HG02870 (cell line): Measurements from ENCODE around the gene PTGER2.

Experiments used
- ATAC-seq: cut with Tn5 transposase; IDR thresholded peaks from one replicate; pipeline ENCODE4 v1.9.1; 2021; ENCODE audit warnings: mild to moderate bottlenecking, moderate library complexity; ENCODE audit not compliant: unreplicated experiment

The PTGER2 gene, protein sequence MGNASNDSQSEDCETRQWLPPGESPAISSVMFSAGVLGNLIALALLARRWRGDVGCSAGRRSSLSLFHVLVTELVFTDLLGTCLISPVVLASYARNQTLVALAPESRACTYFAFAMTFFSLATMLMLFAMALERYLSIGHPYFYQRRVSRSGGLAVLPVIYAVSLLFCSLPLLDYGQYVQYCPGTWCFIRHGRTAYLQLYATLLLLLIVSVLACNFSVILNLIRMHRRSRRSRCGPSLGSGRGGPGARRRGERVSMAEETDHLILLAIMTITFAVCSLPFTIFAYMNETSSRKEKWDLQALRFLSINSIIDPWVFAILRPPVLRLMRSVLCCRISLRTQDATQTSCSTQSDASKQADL

DNA sequence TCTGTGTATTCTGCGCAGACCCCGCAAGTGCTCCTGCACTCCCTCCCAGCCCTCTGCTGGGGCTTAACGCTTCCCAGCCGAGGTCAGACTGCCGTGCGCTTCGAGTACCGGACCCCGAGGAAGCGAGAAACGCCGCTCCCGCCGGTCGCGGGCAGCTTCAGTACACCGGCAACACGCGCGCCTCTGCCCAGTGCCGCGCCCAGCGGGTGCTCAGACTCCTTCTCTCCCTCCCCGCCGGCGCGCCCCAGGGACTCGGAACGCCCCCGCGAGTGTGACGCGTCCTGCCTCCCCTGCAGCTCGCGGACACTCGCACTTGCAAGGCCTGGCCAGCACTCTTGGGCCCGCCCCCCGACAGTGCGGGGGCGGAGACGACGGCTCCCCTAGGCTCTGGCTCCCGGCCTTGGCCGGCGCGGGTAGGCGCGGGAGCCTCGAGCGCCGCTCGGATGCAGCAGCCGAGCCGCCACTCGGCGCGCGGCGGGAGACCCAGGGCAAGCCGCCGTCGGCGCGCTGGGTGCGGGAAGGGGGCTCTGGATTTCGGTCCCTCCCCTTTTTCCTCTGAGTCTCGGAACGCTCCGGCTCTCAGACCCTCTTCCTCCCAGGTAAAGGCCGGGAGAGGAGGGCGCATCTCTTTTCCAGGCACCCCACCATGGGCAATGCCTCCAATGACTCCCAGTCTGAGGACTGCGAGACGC is at the start of gene PTGER2:
TSS of gene PTGER2 (plus strand) at position 410 of the 692 bp plus-strand sequence. CDS start at position 647, 237 bp downstream.
- no peak for ATAC-seq

- ATAC-seq = peak; percentile 61
Observed at GRCh38 chr14:52265253-52265652, 48.9 kb upstream of the PTGER2 start.

DNA sequence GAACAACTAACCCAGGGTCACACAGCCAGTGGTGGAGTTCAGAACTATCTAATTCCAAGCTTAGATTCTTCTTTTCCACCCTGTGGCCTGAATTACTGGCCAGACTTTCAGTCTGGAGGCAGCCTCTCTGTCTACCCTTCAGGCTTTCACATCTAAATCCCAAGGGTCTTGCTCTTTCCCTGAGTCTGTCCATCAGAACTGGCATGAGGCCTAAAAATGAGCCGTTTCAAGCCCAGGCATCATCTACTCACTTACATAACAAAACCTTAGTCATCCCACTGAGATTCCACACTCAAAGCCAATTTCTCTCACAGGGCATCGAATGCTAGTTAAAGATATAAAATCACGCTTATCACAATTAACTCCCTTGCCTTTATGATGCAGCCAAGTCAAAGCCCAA is 47.9 kb upstream of the PTGER2 start:
- ATAC-seq = no peak

DNA sequence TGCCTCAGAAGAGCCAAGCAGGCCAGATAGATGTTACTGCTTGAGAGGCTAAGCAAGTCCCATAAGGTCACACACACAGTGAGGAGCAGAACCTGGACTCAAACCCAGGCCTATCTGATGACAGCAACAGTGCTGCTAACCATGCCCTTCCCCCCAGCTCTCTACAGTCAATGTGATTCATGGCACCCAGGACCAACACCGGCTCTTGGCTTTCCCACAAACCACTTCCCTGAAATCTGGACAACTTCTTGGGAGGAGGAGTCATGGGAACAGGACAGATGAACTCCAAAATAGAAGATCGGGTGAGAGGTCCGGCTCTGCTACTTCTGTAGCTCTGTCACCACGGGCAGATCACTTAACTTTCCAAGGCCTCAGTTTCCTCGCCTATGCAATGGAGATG is 47.3 kb upstream of the PTGER2 start:
- ATAC-seq = no peak

GRCh38 chr14:52267501-52268278 is 46.4 kb upstream of the PTGER2 start, which contains the start of gene PTGDR:
TSS of gene PTGDR (plus strand) at chr14:52267698. CDS start at chr14:52267815, 117 bp downstream.
- no peak for ATAC-seq

DNA sequence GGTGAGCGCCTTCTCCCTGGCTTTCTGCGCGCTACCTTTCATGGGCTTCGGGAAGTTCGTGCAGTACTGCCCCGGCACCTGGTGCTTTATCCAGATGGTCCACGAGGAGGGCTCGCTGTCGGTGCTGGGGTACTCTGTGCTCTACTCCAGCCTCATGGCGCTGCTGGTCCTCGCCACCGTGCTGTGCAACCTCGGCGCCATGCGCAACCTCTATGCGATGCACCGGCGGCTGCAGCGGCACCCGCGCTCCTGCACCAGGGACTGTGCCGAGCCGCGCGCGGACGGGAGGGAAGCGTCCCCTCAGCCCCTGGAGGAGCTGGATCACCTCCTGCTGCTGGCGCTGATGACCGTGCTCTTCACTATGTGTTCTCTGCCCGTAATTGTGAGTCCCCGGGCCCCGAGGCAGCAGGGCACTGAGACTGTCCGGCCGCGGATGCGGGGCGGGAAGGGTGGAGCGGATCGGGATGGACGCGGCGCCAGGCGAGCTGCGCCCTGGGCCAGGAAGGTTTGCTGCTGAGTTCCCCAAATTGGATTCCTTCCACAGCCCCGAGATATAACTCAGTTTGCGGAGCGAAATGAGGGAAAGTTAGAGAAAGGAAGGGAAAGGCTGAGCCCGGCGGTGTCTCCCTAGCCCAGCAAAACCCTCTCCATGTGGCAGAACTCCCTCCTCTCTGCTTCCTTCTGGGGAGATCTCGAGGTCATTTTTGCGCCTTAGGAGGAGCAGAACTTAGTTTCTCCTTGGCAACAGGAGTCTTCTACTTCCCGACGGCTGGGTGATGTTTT is 45.6 kb upstream of the PTGER2 start:
- no peak for ATAC-seq

GRCh38 chr14:52269100-52269499 is 45.0 kb upstream of the PTGER2 start:
- no peak for ATAC-seq

DNA sequence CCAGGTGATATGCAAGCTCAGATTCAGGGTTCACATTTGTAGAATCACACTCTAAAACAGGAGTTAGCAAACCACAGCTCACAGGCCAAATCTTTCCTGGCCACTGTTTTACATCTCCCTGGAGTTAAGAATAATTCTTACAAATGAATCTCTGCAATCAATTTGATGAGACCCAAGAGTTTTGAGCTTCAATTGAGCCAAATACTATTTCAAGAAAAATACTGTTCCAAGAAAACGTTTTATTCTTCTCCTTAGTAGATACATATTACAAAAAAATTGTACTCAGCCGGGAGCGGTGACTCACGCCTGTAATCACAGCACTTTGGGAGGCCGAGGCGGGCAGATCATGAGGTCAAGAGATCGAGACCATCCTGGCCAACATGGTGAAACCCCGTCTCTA is 44.1 kb upstream of the PTGER2 start:
- ATAC-seq = no peak

DNA sequence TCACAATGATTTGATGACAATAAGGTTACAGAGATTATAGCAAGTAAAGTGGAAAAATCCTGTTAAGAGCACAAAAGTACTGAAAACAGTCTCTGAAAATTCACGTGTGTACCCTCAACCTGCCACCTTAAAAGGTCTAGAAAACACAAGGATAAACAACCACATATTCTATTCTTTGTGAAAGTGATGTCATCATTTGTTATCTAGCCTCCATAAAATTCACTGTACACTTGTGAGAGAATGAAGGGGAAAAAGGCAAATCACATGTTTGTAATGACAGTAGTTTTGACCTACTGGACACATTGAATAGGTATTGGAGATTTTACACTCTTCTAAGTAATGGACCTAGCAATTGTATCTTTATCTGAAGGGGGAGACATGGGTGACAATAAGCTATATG is 42.6 kb upstream of the PTGER2 start:
- ATAC-seq = no peak

DNA sequence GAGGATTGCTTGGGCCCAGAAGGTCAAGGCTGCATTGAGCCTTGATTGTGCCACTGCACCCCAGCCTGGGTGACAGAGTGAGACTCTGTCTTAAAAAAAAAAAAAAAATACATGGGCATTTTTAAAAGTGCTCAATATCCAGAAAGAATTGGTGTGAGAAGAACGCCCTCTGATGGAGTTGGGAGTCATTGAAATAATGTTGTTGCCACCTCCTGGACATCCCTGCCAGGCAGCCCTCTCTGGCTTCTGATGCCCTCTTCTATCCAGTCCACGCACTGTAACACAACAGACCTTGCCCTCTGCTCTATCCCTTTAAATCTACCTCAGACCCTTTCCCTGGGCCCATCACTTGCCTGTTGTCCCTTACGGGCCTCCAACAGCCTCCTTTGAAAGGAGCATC is 41.7 kb upstream of the PTGER2 start:
- ATAC-seq = no peak

- ATAC-seq = no peak
Observed at GRCh38 chr14:52275372-52275771, 38.7 kb upstream of the PTGER2 start.

DNA sequence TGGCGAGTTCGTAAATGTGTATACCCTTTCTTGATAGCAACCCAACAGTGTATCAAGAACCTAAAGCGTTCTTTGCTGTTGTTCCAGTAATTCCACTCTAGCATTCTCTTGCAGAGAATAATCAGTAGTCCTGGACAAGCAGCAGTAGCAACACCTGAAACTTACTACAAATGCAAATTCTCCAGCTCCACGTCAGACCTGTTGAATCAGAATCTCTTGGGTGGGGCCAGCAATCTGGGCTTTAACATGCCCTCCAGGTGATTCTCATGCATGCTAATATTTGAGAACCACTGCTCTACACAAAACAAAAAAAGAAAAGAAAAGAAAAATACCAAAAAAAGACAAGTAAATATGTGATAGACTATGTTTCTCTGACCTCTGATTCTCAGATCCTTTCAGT is 36.6 kb upstream of the PTGER2 start:
- no peak for ATAC-seq

DNA sequence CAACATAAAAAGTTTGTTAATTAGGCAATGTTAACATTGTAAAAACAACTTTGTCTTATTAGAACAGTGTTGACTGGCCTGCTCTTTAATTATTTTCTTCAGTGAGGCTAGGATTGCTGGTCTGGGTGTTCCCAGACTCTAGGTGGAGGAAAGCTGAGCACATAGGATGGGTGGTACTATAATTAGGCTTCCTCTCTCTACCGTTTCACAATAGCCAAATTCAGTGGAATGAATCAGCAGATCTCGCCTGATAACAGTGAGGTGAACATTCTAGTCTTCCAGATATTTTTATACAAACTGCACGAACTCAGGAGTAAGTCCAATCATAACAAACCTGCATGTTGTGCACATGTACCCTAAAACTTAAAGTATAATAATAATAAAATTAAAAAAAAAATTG is 34.7 kb upstream of the PTGER2 start:
- no peak for ATAC-seq

- no peak for ATAC-seq
Observed at GRCh38 chr14:52283099-52283498, 31.0 kb upstream of the PTGER2 start.

GRCh38 chr14:52286661-52287649 is 27.2 kb upstream of the PTGER2 start:
- no peak for ATAC-seq

DNA sequence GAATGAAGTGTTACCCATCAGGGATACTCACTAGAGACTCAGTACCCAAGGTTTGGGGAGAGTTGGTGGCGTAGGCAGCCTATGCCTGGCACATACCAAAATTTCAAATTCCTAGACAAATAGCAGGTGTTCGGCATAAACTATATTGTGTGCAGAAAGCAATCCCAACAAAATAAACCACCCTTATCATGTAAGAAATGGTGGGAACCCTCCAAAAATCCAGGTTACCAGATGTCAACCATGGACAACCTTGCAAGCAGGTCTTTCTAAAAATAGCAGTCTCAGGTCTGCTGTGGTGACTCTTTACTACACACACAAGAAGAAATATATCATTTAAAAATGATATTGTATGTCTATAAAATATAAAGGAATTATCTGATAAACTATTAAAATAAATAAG is 17.7 kb upstream of the PTGER2 start:
- ATAC-seq = no peak

DNA sequence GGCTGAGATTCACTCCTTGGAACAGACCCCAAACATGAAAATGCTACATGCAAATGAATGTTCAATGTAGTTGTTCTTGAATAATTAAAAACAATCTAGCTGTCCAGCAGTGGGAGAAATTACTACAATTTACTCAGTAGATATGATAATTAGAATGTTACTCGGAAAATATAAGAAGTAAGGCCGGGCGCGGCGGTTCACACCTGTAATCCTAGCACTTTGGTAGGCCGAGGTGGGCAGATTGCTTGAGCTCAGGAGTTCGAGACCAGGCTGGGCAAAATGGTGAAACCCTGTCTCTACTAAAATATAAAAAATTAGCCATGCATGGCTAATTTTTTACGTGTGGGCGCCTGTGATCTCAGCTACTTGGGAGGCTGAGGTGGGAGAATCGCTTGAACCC is 15.3 kb upstream of the PTGER2 start:
- no peak for ATAC-seq

- no peak for ATAC-seq
Observed at GRCh38 chr14:52299692-52300278, 14.3 kb upstream of the PTGER2 start.

GRCh38 chr14:52303236-52303635 is 10.9 kb upstream of the PTGER2 start:
- no peak for ATAC-seq
